HEK293T (cell line): Measurements from ENCODE around the gene GPD1L.
"Not testable (repeated sequence)": the region's sequence is repeated elsewhere in the genome, so short reads cannot be mapped to it uniquely, and the experiment has no call there.

Experiments used
- CTCF ChIA-PET: fragments of 350-600 bp; formaldehyde crosslinking; extraction: SDS; loops from one replicate; lab custom pipeline; 2021; ENCODE audit warnings: antibody characterized with exemption, inconsistent platforms; lab: Yijun Ruan, JAX
- POLR2A ChIA-PET: fragments of 350-600 bp; formaldehyde crosslinking; extraction: SDS; loops from one replicate; lab custom pipeline; 2020; ENCODE audit warnings: antibody characterized with exemption, inconsistent platforms; lab: Yijun Ruan, JAX
- DNase-seq: peaks from one replicate; pipeline ENCODE4 v3.0.0; 2012; ENCODE audit warnings: mixed read lengths; ENCODE audit errors: extremely low spot score
- ARNT ChIP-seq: fragments of 450-650 bp; IDR thresholded peaks from 2 replicates; pipeline ENCODE4 v1.6.1; 2017; ENCODE audit warnings: mild to moderate bottlenecking
- BHLHE40 ChIP-seq: fragments of 450-650 bp; IDR thresholded peaks from 2 replicates; pipeline ENCODE4 v1.6.1; 2016; ENCODE audit warnings: mild to moderate bottlenecking, moderate library complexity, borderline replicate concordance
- CTBP1 ChIP-seq: fragments of 450-650 bp; IDR thresholded peaks from 2 replicates; pipeline ENCODE4 v1.6.1; 2016; ENCODE audit warnings: borderline replicate concordance
- ELF4 ChIP-seq: fragments of 450-650 bp; IDR thresholded peaks from 2 replicates; pipeline ENCODE4 v1.6.1; 2017; ENCODE audit warnings: antibody characterized with exemption
- FOXA1 ChIP-seq: fragments of 450-650 bp; IDR thresholded peaks from 2 replicates; pipeline ENCODE4 v1.6.1; 2016; ENCODE audit warnings: mild to moderate bottlenecking
- FOXK2 ChIP-seq: fragments of 450-650 bp; IDR thresholded peaks from 2 replicates; pipeline ENCODE4 v1.6.1; 2016; ENCODE audit warnings: mild to moderate bottlenecking
- FOXM1 ChIP-seq: fragments of 450-650 bp; IDR thresholded peaks from 2 replicates; pipeline ENCODE4 v1.6.1; 2017; ENCODE audit warnings: mild to moderate bottlenecking, borderline replicate concordance
- HDGF ChIP-seq: fragments of 450-650 bp; IDR thresholded peaks from 2 replicates; pipeline ENCODE4 v1.6.1; 2017; ENCODE audit warnings: antibody characterized with exemption, borderline replicate concordance
- L3MBTL2 ChIP-seq: fragments of 450-650 bp; conservative IDR thresholded peaks from 2 replicates; pipeline ENCODE4 v1.6.1; 2016; ENCODE audit warnings: mild to moderate bottlenecking
- LEF1 ChIP-seq: fragments of 450-650 bp; IDR thresholded peaks from 2 replicates; pipeline ENCODE4 v1.6.1; 2017; ENCODE audit warnings: mild to moderate bottlenecking, borderline replicate concordance
- NFRKB ChIP-seq: fragments of 450-650 bp; IDR thresholded peaks from 2 replicates; pipeline ENCODE4 v1.6.1; 2016; ENCODE audit warnings: mild to moderate bottlenecking, moderate library complexity
- SP1 ChIP-seq: fragments of 450-650 bp; IDR thresholded peaks from 2 replicates; pipeline ENCODE4 v1.6.1; 2017
- SUZ12 ChIP-seq: fragments of 450-650 bp; IDR thresholded peaks from 2 replicates; pipeline ENCODE4 v1.6.1; 2016; ENCODE audit warnings: mild to moderate bottlenecking
- TARDBP ChIP-seq: fragments of 450-650 bp; IDR thresholded peaks from 2 replicates; pipeline ENCODE4 v1.6.1; 2016
- ZNF384 ChIP-seq: fragments of 450-650 bp; IDR thresholded peaks from 2 replicates; pipeline ENCODE4 v1.6.1; 2016
- TF ChIP-seq, protein P1 (sequence below): fragments of 450-650 bp; IDR thresholded peaks from 2 replicates; pipeline ENCODE4 v1.6.1; 2016

The GPD1L gene

GRCh38 chr3:32104492-32104891 lies 1.9 kb upstream of the GPD1L start:
- ChIA-PET CTCF (no interaction called here), POLR2A (no interaction called here)
- TF ChIP-seq TARDBP (no peak), CTBP1 (no peak), FOXA1 (no peak), L3MBTL2 (no peak), SUZ12 (no peak), LEF1 (no peak), NFRKB (no peak), SP1 (no peak), ARNT (no peak), FOXM1 (no peak)
- TF ChIP-seq, protein P1, sequence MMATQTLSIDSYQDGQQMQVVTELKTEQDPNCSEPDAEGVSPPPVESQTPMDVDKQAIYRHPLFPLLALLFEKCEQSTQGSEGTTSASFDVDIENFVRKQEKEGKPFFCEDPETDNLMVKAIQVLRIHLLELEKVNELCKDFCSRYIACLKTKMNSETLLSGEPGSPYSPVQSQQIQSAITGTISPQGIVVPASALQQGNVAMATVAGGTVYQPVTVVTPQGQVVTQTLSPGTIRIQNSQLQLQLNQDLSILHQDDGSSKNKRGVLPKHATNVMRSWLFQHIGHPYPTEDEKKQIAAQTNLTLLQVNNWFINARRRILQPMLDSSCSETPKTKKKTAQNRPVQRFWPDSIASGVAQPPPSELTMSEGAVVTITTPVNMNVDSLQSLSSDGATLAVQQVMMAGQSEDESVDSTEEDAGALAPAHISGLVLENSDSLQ: no peak
- no peak for DNase-seq

DNA sequence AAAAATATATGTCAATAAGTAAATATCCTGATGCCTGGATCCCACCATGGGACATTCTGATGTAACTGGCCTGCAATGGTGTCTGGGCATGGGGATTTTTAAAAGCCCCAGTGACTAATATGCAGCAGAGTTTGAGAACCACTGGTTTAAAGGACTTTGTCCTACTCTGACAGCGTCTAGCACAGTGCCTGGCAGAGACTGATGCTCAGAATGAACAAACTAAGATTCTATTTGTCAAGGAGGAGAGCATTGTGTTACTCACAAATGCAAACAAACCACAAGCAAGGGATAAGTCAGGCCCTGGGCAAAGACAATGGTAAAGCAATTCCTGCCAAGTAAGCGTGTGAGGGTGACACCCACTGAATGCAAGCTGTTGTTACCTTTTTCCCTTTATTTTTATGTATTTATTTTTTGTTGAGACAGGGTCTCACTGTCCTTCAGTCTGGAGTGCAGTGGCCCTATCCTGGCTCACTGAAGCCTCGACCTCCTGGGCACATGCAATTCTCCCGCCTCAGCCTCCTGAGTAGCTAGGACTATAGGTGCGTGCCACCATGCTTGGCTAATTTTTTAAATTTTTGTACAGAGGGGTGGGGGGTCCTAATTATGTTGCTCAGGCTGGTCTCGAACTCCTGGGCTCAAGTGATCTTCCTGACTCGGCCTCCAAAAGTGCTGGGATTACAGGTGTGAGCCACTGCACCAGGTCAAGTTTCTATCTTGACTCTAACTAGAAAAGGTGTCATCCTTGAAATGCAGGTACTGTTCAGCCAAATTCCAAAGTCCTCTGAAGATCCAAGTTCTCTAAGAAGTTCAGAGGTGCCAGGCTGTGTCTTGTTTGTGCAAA lies 909 bp upstream of the GPD1L start:
- peak; percentile 54 for TF ChIP-seq L3MBTL2
- no peak for TF ChIP-seq TARDBP
- POLR2A ChIA-PET: interaction anchor here (0.7 to 1.2 kb wide), 7 partner anchors 12 to 573 kb away, joined by 3 to 4 read pairs (median 3); no protein-coding TSS in a partner anchor
- no peak for DNase-seq
- CTCF ChIA-PET: no interaction called here

- no peak for DNase-seq
- TF ChIP-seq TARDBP (no peak), FOXM1 (no peak), ZNF384 (no peak), L3MBTL2 (peak; percentile 58)
- CTCF ChIA-PET: no interaction called here
- POLR2A ChIA-PET: interaction anchor here (0.8 kb wide), 1 partner anchor 14 kb away, joined by 3 read pairs; no protein-coding TSS in a partner anchor
These were observed 526 bp downstream of the GPD1L start for GRCh38 chr3:32106929-32107362.

DNA sequence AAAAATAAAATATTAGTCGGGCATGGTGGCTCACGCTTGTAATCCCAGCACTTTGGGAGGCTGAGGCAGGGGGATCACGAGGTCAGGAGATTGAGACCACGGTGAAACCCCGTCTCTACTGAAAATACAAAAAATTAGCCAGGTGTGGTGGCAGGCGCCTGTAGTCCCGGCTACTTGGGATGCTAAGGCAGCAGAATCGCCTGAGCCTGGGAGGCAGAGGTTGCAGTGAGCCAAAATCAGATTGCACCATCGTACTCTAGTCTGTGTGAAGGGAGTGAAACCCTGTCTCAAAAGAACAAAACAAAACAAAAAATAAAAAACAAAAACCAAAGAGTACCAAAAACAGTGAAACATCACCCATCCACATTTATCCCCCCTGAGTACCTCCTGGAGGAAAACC lies 1.8 kb downstream of the GPD1L start:
- CTCF ChIA-PET: interaction anchor here (0.6 kb wide), 1 partner anchor 23 kb away, joined by 4 read pairs; no protein-coding TSS in a partner anchor
- POLR2A ChIA-PET, DNase-seq: not testable (repeated sequence)

DNA sequence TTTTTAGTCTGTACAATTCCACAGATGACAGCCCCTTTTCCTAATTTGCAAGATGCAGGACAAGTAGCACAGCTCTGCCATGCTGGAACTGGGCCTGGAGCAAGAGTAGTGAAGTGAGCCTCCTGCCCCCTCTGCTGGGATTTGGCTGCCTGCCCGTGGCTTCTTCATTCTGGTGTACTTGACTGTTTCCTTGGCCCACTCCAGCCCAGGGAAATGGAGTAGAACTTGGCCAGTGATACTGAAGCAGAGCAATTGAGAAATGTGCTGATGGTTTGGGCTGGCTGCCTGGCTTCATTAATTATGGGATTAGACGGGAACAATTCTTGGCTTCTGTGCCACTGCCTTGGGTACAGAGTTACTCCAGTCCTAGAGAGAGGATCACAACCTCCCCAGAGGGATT lies 2.8 kb downstream of the GPD1L start:
- POLR2A ChIA-PET: no interaction called here
- TF ChIP-seq NFRKB (no peak), ELF4 (no peak), SUZ12 (no peak), SP1 (no peak), L3MBTL2 (no peak), ARNT (no peak)
- DNase-seq: no peak
- CTCF ChIA-PET: interaction anchor here (0.6 kb wide), 1 partner anchor 124 kb away, joined by 3 read pairs; no protein-coding TSS in a partner anchor

DNA sequence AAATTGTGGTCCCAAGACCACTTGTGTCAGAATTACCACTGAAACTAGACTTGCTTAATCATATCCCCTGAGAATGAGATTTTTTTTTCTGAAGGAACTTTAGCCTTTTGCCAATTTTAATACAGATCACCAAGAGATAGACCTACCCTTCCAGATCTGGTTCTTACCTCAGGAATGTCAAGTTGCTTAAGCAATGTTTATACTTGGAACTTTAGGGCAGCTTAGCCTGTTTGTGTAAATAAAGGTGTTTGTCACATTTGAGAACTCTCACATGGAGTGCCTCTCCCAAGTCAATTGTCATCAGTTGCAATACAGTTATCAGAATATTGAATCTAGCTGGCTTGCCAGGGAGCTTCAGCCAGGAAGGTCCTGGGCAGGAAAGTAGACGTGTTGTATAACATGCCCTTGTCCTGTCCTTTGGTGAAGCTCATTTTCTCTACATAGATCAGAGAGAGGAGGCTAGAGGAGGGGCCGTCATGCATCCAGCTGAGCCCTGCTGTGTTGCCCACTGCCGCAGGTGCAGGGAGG lies 3.9 kb downstream of the GPD1L start:
- TF ChIP-seq ARNT: no peak
- TF ChIP-seq NFRKB: no peak
- TF ChIP-seq ZNF384: no peak
- TF ChIP-seq FOXK2: no peak
- no peak for TF ChIP-seq L3MBTL2
- no peak for TF ChIP-seq TARDBP
- TF ChIP-seq ELF4: no peak
- no peak for TF ChIP-seq BHLHE40
- TF ChIP-seq SUZ12: no peak
- no peak for TF ChIP-seq CTBP1
- TF ChIP-seq FOXM1: no peak
- TF ChIP-seq HDGF: no peak
- ChIA-PET POLR2A (no interaction called here), CTCF (interaction anchor here (0.8 to 1.0 kb wide), 2 partner anchors 34 to 92 kb away, joined by 3 read pairs; no protein-coding TSS in a partner anchor)
- DNase-seq: no peak

- no peak for DNase-seq
- ChIA-PET CTCF (interaction anchor here (0.6 kb wide), 1 partner anchor 42 kb away, joined by 4 read pairs; no protein-coding TSS in a partner anchor), POLR2A (no interaction called here)
- TF ChIP-seq L3MBTL2 (no peak), SP1 (no peak), CTBP1 (no peak), LEF1 (no peak), TARDBP (no peak), FOXA1 (no peak), FOXK2 (no peak), FOXM1 (no peak), ZNF384 (no peak), HDGF (no peak), BHLHE40 (no peak), ELF4 (no peak), SUZ12 (no peak), NFRKB (no peak), ARNT (no peak)
- TF ChIP-seq, protein P1: no peak
These were observed 5.1 kb downstream of the GPD1L start for GRCh38 chr3:32111560-32111959.
